GM12865 (cell line): Measurements from ENCODE around the gene UBC.
A peak's percentile ranks its signal among the peaks of the same experiment; 100 is the strongest.
"Not testable (repeated sequence)": the region's sequence is repeated elsewhere in the genome, so short reads cannot be mapped to it uniquely, and the experiment has no call there.

Source experiments
- DNase-seq: peaks from one replicate; pipeline ENCODE4 v3.0.0; 2010; ENCODE audit warnings: low read depth
- H3K4me3 ChIP-seq: 2 replicates; pipeline ENCODE4 v1.5.1; 2011; ENCODE audit warnings: mild to moderate bottlenecking, low read depth, low read length, control low read depth
- CTCF ChIP-seq: IDR thresholded peaks from 2 replicates; pipeline ENCODE4 v1.5.1; 2011; ENCODE audit warnings: low read length, control low read depth, low read depth, inconsistent platforms; ENCODE audit not compliant: insufficient read depth; ENCODE audit errors: missing control alignments

The UBC gene

GRCh38 chr12:124927201-124928094 lies 13.0 kb upstream of the UBC start:
- TF ChIP-seq CTCF = no peak
- H3K4me3 ChIP-seq = peak overlapping the region; percentile 85
- peak; percentile 94 for DNase-seq

GRCh38 chr12:124925782-124926181 lies 11.3 kb upstream of the UBC start:
- DNase-seq, H3K4me3 ChIP-seq: not testable (repeated sequence)

GRCh38 chr12:124925117-124925516 lies 10.7 kb upstream of the UBC start:
- no peak overlapping the region for H3K4me3 ChIP-seq
- no peak for DNase-seq
- TF ChIP-seq CTCF = no peak

- TF ChIP-seq CTCF = no peak
- H3K4me3 ChIP-seq = no peak overlapping the region
- DNase-seq = no peak
These were observed 9.7 kb upstream of the UBC start for GRCh38 chr12:124923905-124924734.

GRCh38 chr12:124921200-124922031 lies 7.0 kb upstream of the UBC start:
- peak; percentile 97 for DNase-seq
- no peak for TF ChIP-seq CTCF
- H3K4me3 ChIP-seq = peak overlapping the region; percentile 61

- H3K4me3 ChIP-seq = peak overlapping the region; percentile 61
- DNase-seq = no peak
- TF ChIP-seq CTCF = no peak
These were observed 6.0 kb upstream of the UBC start for GRCh38 chr12:124920353-124920935.
